Ascending aorta (tissue), 2 donors: ENCODE results near the gene HOXA1. TPM values are rescaled to one million over a fixed set of nuclear protein-coding genes. Genes with fewer than 3 reads are reported as not detected.

Experiments used
- DNase-seq, 2 donors: peaks; one replicate each; pipeline ENCODE4 v3.0.0-alpha.2; 2019; ENCODE audit warnings: low spot score in 2 of 2
- H3K27ac ChIP-seq, 2 donors: fragments of 200-600 bp; sonication (generic); one replicate each; pipeline ENCODE4 v1.5.1; 2016 to 2017; ENCODE audit warnings: mild to moderate bottlenecking in 1 of 2
- H3K27me3 ChIP-seq: fragments of 200-600 bp; sonication (generic); one replicate; pipeline ENCODE4 v1.5.1; 2017
- H3K36me3 ChIP-seq, 2 donors: fragments of 200-600 bp; sonication (generic); one replicate each; pipeline ENCODE4 v1.5.1; 2016
- H3K4me1 ChIP-seq, 2 donors: fragments of 200-600 bp; sonication (generic); one replicate each; pipeline ENCODE4 v1.5.1; 2016 to 2017; ENCODE audit warnings: mild to moderate bottlenecking in 1 of 2
- H3K4me3 ChIP-seq, 2 donors: fragments of 200-600 bp; sonication (generic); one replicate each; pipeline ENCODE4 v1.5.1; 2016 to 2017; ENCODE audit warnings: mild to moderate bottlenecking in 1 of 2
- H3K9me3 ChIP-seq, 2 donors: fragments of 200-600 bp; sonication (generic); one replicate each; pipeline ENCODE4 v1.5.1; 2016
- CTCF ChIP-seq, 3 experiments: fragments of 200-600 bp in 2 of 3; fragments of 450-650 bp in 1 of 3; sonication (generic) in 2 of 3; IDR thresholded peaks; one replicate each; pipeline ENCODE4 v1.5.1; 2016 to 2019; ENCODE audit warnings: antibody characterized with exemption in 3 of 3, mild to moderate bottlenecking in 1 of 3, moderate library complexity in 1 of 3
- intact Hi-C: fragments of 100-400 bp; cut with DNase I; formaldehyde crosslinking; loops from one replicate; pipeline ENCODE4 v1.15.1; 2023
- total RNA-seq: library from RNA; depleted of rRNA; stranded (reverse); fragments of >200 nt; gene quantifications from one replicate; pipeline ENCODE4 v1.1.0, GENCODE V29; 2016

The HOXA1 gene
- total RNA-seq, 1 donor from 2014 or later, result not detected

- no peak for DNase-seq
- peak overlapping the region; percentile 79 to 82 for H3K4me3 ChIP-seq
- H3K9me3 ChIP-seq, result no peaks in the 10 kb centered on the region
- no peaks in the 10 kb centered on the region for H3K36me3 ChIP-seq
- H3K27me3 ChIP-seq, result no peaks in the 10 kb centered on the region
- TF ChIP-seq CTCF (IDR thresholded peaks at IDR 0.05), result no peak
- peak overlapping the region; percentile 89 to 97 for H3K27ac ChIP-seq
- H3K4me1 ChIP-seq, result peaks cover 0 to 18% of the 10 kb centered on the region in 2 donors
- intact Hi-C loops, result loop anchor here (2.0 to 5.0 kb wide), 6 partner anchors 17 to 897 kb away; partner anchors contain the start of genes CBX3, HNRNPA2B1, HOXA4 and HOXA5
These were observed 2.1 kb upstream of the HOXA1 start for GRCh38 chr7:27097686-27098577.

- peak overlapping the region; percentile 79 to 82 for H3K4me3 ChIP-seq
- H3K9me3 ChIP-seq, result no peaks in the 10 kb centered on the region
- peaks cover 0 to 18% of the 10 kb centered on the region in 2 donors for H3K4me1 ChIP-seq
- intact Hi-C loops, result loop anchor here (1.0 to 5.0 kb wide), 7 partner anchors 18 to 1242 kb away; partner anchors contain the start of genes CBX3, HNRNPA2B1, HOXA4 and HOXA5
- no peak for TF ChIP-seq CTCF (IDR thresholded peaks at IDR 0.05)
- peak overlapping the region; percentile 89 to 97 for H3K27ac ChIP-seq
- no peaks in the 10 kb centered on the region for H3K27me3 ChIP-seq
- no peaks in the 10 kb centered on the region for H3K36me3 ChIP-seq
- DNase-seq, result no peak
These were observed 1.1 kb upstream of the HOXA1 start for GRCh38 chr7:27096768-27097514.

- no peaks in the 10 kb centered on the region for H3K36me3 ChIP-seq
- peak overlapping the region in 1 of 2 donors; percentile 55 for H3K27ac ChIP-seq
- no peaks in the 10 kb centered on the region for H3K27me3 ChIP-seq
- no peak for DNase-seq
- intact Hi-C loops, result loop anchor here (5.0 kb wide), 1 partner anchor 63 kb away; no protein-coding TSS in a partner anchor
- H3K4me1 ChIP-seq, result peaks cover 0 to 15% of the 10 kb centered on the region in 2 donors
- H3K4me3 ChIP-seq, result peak overlapping the region; percentile 79 to 82
- no peaks in the 10 kb centered on the region for H3K9me3 ChIP-seq
- TF ChIP-seq CTCF (IDR thresholded peaks at IDR 0.05), result no peak
These were observed 527 bp downstream of the HOXA1 start for GRCh38 chr7:27095050-27095896.

GRCh38 chr7:27094304-27095049, 1.3 kb downstream of the HOXA1 start:
- no peak for DNase-seq
- Histone ChIP-seq H3K27me3 (no peaks in the 10 kb centered on the region), H3K36me3 (no peaks in the 10 kb centered on the region), H3K27ac (no peak overlapping the region), H3K4me3 (no peak overlapping the region), H3K9me3 (no peaks in the 10 kb centered on the region), H3K4me1 (peaks cover 0 to 7% of the 10 kb centered on the region in 2 donors)
- no peak for TF ChIP-seq CTCF (IDR thresholded peaks at IDR 0.05)
- intact Hi-C loops, result loop anchor here (5.0 kb wide), 1 partner anchor 62 kb away; no protein-coding TSS in a partner anchor
